ENCODE measurements around the gene CTPS1.

Gene CTPS1

GRCh38 chr1:40986956-40987355 is 7.5 kb downstream of the CTPS1 start:
- in situ Hi-C loops (cut with MboI; ENCODE audit: low pct_unique_long_range_greater_than_20kb, low sequenced_read_pairs, unreplicated experiment) = no loop called here
- no peak for TF ChIP-seq CTCF (IDR thresholded peaks at IDR 0.05; ENCODE audit: extremely low read depth, insufficient read depth, missing control alignments)
- DNase-seq (ENCODE audit: low spot score) = no peak

GRCh38 chr1:40987439-40988276 is 8.2 kb downstream of the CTPS1 start:
- DNase-seq (ENCODE audit: low spot score) = no peak
- no peak for TF ChIP-seq CTCF (IDR thresholded peaks at IDR 0.05; ENCODE audit: extremely low read depth, insufficient read depth, missing control alignments)
- in situ Hi-C loops (cut with MboI; ENCODE audit: low pct_unique_long_range_greater_than_20kb, low sequenced_read_pairs, unreplicated experiment) = no loop called here

- in situ Hi-C loops (cut with MboI; ENCODE audit: low pct_unique_long_range_greater_than_20kb, low sequenced_read_pairs, unreplicated experiment) = no loop called here
- DNase-seq (ENCODE audit: low spot score) = no peak
- TF ChIP-seq CTCF (IDR thresholded peaks at IDR 0.05; ENCODE audit: extremely low read depth, insufficient read depth, missing control alignments) = no peak
Observed at GRCh38 chr1:40988280-40988679, 8.8 kb downstream of the CTPS1 start.

GRCh38 chr1:40989066-40989465 is 9.6 kb downstream of the CTPS1 start:
- TF ChIP-seq CTCF (IDR thresholded peaks at IDR 0.05; ENCODE audit: extremely low read depth, insufficient read depth, missing control alignments) = no peak
- in situ Hi-C loops (cut with MboI; ENCODE audit: low pct_unique_long_range_greater_than_20kb, low sequenced_read_pairs, unreplicated experiment) = no loop called here
- no peak for DNase-seq (ENCODE audit: low spot score)

GRCh38 chr1:40997096-40997495 is 17.6 kb downstream of the CTPS1 start:
- no peak for TF ChIP-seq CTCF (IDR thresholded peaks at IDR 0.05; ENCODE audit: extremely low read depth, insufficient read depth, missing control alignments)
- DNase-seq (ENCODE audit: low spot score) = no peak
- in situ Hi-C loops (cut with MboI; ENCODE audit: low pct_unique_long_range_greater_than_20kb, low sequenced_read_pairs, unreplicated experiment) = no loop called here

- no peak for TF ChIP-seq CTCF (IDR thresholded peaks at IDR 0.05; ENCODE audit: extremely low read depth, insufficient read depth, missing control alignments)
- in situ Hi-C loops (cut with MboI; ENCODE audit: low pct_unique_long_range_greater_than_20kb, low sequenced_read_pairs, unreplicated experiment) = no loop called here
Observed at GRCh38 chr1:40998668-40999067, 19.2 kb downstream of the CTPS1 start.

More at GRCh38 chr1:40998668-40999067, 19.2 kb downstream of the CTPS1 start:
- no peak for DNase-seq (ENCODE audit: low spot score)

Measured in GM13977 (cell line).